IPS DF 6.9 (cell line): ENCODE data around the gene ZNF775.

Source experiments
- DNase-seq: peaks from one replicate; pipeline ENCODE4 v3.0.0-alpha.2; 2013; ENCODE audit warnings: low read depth, low spot score
- H3K27ac ChIP-seq: one replicate; pipeline ENCODE4 v1.5.1; 2013; ENCODE audit warnings: low read length, control low read depth
- H3K27me3 ChIP-seq: 2 replicates; pipeline ENCODE4 v1.6.1; 2013; ENCODE audit warnings: mild to moderate bottlenecking, low read length; ENCODE audit not compliant: control insufficient read depth, insufficient read depth
- H3K36me3 ChIP-seq: 2 replicates; pipeline ENCODE4 v1.6.1; 2013; ENCODE audit warnings: low read length; ENCODE audit not compliant: control insufficient read depth, insufficient read depth
- H3K4me1 ChIP-seq: 2 replicates; pipeline ENCODE4 v1.6.1; 2013; ENCODE audit warnings: low read length; ENCODE audit not compliant: control insufficient read depth, insufficient read depth
- H3K4me3 ChIP-seq: 2 replicates; pipeline ENCODE4 v1.5.1; 2013; ENCODE audit warnings: mild to moderate bottlenecking, low read length
- H3K9me3 ChIP-seq: 2 replicates; pipeline ENCODE4 v1.6.1; 2013; ENCODE audit warnings: low read length, inconsistent platforms; ENCODE audit not compliant: control insufficient read depth, insufficient read depth
- WGBS: extraction: QIAGEN DNeasy Blood & Tissue Kit; methylation state at CpG from one replicate; pipeline ENCODE4 v1.1.7; 2013; ENCODE audit warnings: mixed read lengths, missing lambda C conversion rate; ENCODE audit not compliant: insufficient read length, insufficient coverage; 5-methylcytosine and 5-hydroxymethylcytosine counted together

ZNF775 gene

GRCh38 chr7:150368884-150369747, 10.0 kb upstream of the ZNF775 start:
- H3K4me1 ChIP-seq = peaks cover 10% of the 10 kb centered on the region
- no CpG with 5 or more reads among the region's 58 CpGs for WGBS
- H3K9me3 ChIP-seq = no peaks in the 10 kb centered on the region
- H3K27ac ChIP-seq = no peak overlapping the region
- H3K36me3 ChIP-seq = peaks cover 29% of the 10 kb centered on the region
- peak overlapping the region; percentile 88 for H3K4me3 ChIP-seq
- H3K27me3 ChIP-seq = no peaks in the 10 kb centered on the region
- DNase-seq = no peak

- Histone ChIP-seq H3K9me3 (no peaks in the 10 kb centered on the region), H3K4me1 (peaks cover 10% of the 10 kb centered on the region)
These were observed 9.2 kb upstream of the ZNF775 start for GRCh38 chr7:150369748-150370501.

GRCh38 chr7:150370612-150371071, 8.5 kb upstream of the ZNF775 start:
- DNase-seq = no peak
- Histone ChIP-seq H3K4me1 (peaks cover 10% of the 10 kb centered on the region), H3K27ac (no peak overlapping the region), H3K4me3 (no peak overlapping the region), H3K36me3 (peaks cover 31% of the 10 kb centered on the region), H3K27me3 (no peaks in the 10 kb centered on the region), H3K9me3 (no peaks in the 10 kb centered on the region)
- WGBS = no CpG with 5 or more reads among the region's 3 CpGs

More at GRCh38 chr7:150369748-150370501, 9.2 kb upstream of the ZNF775 start:
- Histone ChIP-seq H3K4me3 (peak overlapping the region; percentile 88; the same call in 1 of the 2 replicates), H3K27me3 (no peaks in the 10 kb centered on the region), H3K27ac (no peak overlapping the region), H3K36me3 (peaks cover 31% of the 10 kb centered on the region)
- DNase-seq = no peak
- no CpG with 5 or more reads among the region's 23 CpGs for WGBS

GRCh38 chr7:150371131-150371995, 7.8 kb upstream of the ZNF775 start:
- H3K36me3 ChIP-seq = peaks cover 31% of the 10 kb centered on the region
- no peak for DNase-seq
- H3K27me3 ChIP-seq = no peaks in the 10 kb centered on the region
- no peaks in the 10 kb centered on the region for H3K9me3 ChIP-seq
- WGBS = no CpG with 5 or more reads among the region's 48 CpGs
- no peak overlapping the region for H3K4me3 ChIP-seq
- H3K27ac ChIP-seq = no peak overlapping the region
- H3K4me1 ChIP-seq = peaks cover 10% of the 10 kb centered on the region

GRCh38 chr7:150371996-150372270, 7.2 kb upstream of the ZNF775 start:
- H3K27me3 ChIP-seq = no peaks in the 10 kb centered on the region
- no peak for DNase-seq
- no peak overlapping the region for H3K27ac ChIP-seq
- WGBS = no CpG with 5 or more reads among the region's 30 CpGs
- H3K36me3 ChIP-seq = peaks cover 31% of the 10 kb centered on the region
- H3K4me1 ChIP-seq = peaks cover 10% of the 10 kb centered on the region
- no peak overlapping the region for H3K4me3 ChIP-seq
- no peaks in the 10 kb centered on the region for H3K9me3 ChIP-seq

- peaks cover 10% of the 10 kb centered on the region for H3K4me1 ChIP-seq
- DNase-seq = no peak
These were observed 6.7 kb upstream of the ZNF775 start for GRCh38 chr7:150372271-150373048.

GRCh38 chr7:150373049-150373801, 5.9 kb upstream of the ZNF775 start:
- peaks cover 31% of the 10 kb centered on the region for H3K36me3 ChIP-seq
- no peak overlapping the region for H3K27ac ChIP-seq
- no peaks in the 10 kb centered on the region for H3K9me3 ChIP-seq
- peaks cover 8% of the 10 kb centered on the region for H3K4me1 ChIP-seq
- no CpG with 5 or more reads among the region's 21 CpGs for WGBS
- H3K27me3 ChIP-seq = no peaks in the 10 kb centered on the region
- DNase-seq = no peak
- no peak overlapping the region for H3K4me3 ChIP-seq

More at GRCh38 chr7:150372271-150373048, 6.7 kb upstream of the ZNF775 start:
- no CpG with 5 or more reads among the region's 79 CpGs for WGBS
- H3K9me3 ChIP-seq = no peaks in the 10 kb centered on the region
- H3K27ac ChIP-seq = no peak overlapping the region
- no peak overlapping the region for H3K4me3 ChIP-seq
- H3K27me3 ChIP-seq = no peaks in the 10 kb centered on the region
- peaks cover 31% of the 10 kb centered on the region for H3K36me3 ChIP-seq

GRCh38 chr7:150374026-150374425, 5.1 kb upstream of the ZNF775 start:
- peaks cover 8% of the 10 kb centered on the region for H3K4me1 ChIP-seq

GRCh38 chr7:150374472-150374871, 4.7 kb upstream of the ZNF775 start:
- H3K36me3 ChIP-seq = peaks cover 31% of the 10 kb centered on the region
- H3K27me3 ChIP-seq = no peaks in the 10 kb centered on the region
- DNase-seq = no peak
- no CpG with 5 or more reads among the region's 5 CpGs for WGBS
- no peak overlapping the region for H3K27ac ChIP-seq
- no peak overlapping the region for H3K4me3 ChIP-seq
- no peaks in the 10 kb centered on the region for H3K9me3 ChIP-seq
- H3K4me1 ChIP-seq = peaks cover 8% of the 10 kb centered on the region

More at GRCh38 chr7:150374026-150374425, 5.1 kb upstream of the ZNF775 start:
- no peak overlapping the region for H3K27ac ChIP-seq
- H3K9me3 ChIP-seq = no peaks in the 10 kb centered on the region
- peaks cover 31% of the 10 kb centered on the region for H3K36me3 ChIP-seq
- H3K4me3 ChIP-seq = no peak overlapping the region
- no peak for DNase-seq
- no peaks in the 10 kb centered on the region for H3K27me3 ChIP-seq
- WGBS = no CpG with 5 or more reads among the region's 4 CpGs
